ENCODE results near the gene BPIFA1.

BPIFA1 gene

DNA sequence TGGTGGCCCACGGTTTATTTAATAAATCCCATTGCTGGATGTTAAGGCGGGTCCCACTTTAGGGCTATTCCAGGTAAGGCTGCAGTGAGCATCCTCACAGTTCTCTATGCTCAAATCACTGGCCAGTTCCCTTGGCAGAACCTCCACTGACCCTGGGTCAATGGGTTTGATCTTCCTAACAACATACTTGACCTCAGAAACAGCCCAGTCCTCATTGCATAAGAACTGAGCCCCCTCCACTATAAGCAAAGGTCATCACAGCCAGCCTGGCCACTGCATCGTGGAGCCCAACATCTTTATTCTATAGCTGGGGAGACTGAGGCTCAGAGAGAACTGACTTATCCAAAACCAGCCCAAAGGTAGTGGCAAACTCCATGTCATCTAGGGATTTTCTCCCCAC lies 42.9 kb downstream of the BPIFA1 start:
- H3K9me3 ChIP-seq, result no peaks in the 10 kb centered on the region
- no peak overlapping the region for H3K4me3 ChIP-seq
- intact Hi-C loops (cut with DNase I; ENCODE audit: low total_unique reads), result no loop called here
- H3K27ac ChIP-seq, result no peak overlapping the region
- no peaks in the 10 kb centered on the region for H3K4me1 ChIP-seq
- DNase-seq, result peak in 1 of 2 donors; percentile 1
- TF ChIP-seq, protein P1, sequence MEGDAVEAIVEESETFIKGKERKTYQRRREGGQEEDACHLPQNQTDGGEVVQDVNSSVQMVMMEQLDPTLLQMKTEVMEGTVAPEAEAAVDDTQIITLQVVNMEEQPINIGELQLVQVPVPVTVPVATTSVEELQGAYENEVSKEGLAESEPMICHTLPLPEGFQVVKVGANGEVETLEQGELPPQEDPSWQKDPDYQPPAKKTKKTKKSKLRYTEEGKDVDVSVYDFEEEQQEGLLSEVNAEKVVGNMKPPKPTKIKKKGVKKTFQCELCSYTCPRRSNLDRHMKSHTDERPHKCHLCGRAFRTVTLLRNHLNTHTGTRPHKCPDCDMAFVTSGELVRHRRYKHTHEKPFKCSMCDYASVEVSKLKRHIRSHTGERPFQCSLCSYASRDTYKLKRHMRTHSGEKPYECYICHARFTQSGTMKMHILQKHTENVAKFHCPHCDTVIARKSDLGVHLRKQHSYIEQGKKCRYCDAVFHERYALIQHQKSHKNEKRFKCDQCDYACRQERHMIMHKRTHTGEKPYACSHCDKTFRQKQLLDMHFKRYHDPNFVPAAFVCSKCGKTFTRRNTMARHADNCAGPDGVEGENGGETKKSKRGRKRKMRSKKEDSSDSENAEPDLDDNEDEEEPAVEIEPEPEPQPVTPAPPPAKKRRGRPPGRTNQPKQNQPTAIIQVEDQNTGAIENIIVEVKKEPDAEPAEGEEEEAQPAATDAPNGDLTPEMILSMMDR (IDR thresholded peaks at IDR 0.05), result no peak
- H3K27me3 ChIP-seq, result peaks cover 0 to 57% of the 10 kb centered on the region in 2 donors
- no peaks in the 10 kb centered on the region for H3K36me3 ChIP-seq

GRCh38 chr20:33279261-33279910 lies 43.6 kb downstream of the BPIFA1 start:
- H3K4me3 ChIP-seq, result no peak overlapping the region
- H3K9me3 ChIP-seq, result no peaks in the 10 kb centered on the region
- peak in 1 of 2 donors; percentile 29 for DNase-seq
- intact Hi-C loops (cut with DNase I; ENCODE audit: low total_unique reads), result no loop called here
- H3K27me3 ChIP-seq, result peaks cover 0 to 59% of the 10 kb centered on the region in 2 donors
- no peaks in the 10 kb centered on the region for H3K4me1 ChIP-seq
- H3K36me3 ChIP-seq, result no peaks in the 10 kb centered on the region
- no peak overlapping the region for H3K27ac ChIP-seq
- TF ChIP-seq, protein P1 (IDR thresholded peaks at IDR 0.05), result no peak

DNA sequence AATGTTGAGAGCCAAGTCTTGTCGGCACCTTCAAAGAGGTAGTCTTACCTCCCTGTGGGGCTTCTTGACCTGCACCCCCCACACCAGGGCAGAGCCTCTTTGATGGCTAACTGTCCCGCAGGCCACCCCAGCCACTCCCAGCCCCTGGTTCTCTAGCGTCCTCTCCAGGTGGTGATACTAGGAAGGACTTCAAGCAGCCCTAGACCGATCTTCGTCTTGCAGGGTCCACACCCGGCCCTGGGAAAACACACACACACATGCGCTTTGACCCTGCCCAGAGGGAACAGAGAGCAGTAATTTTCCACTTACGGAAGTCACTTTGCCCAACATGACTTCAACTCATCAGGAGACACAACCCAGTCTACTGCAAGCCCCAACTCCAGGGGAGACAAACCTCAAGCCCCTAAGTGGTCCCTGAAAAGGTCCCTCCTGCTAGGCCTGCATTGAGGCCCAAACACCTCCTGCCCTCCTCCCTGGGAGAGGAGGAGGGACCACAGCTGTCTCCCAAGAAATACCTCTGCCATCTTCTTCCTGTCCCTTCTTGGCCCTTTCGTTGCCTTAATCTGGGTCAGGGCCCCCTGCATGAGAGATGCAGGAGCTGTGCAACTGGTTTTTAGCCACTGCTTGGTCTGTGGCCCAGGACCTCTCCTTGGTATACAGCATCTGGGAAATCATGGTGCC lies 44.3 kb downstream of the BPIFA1 start:
- H3K27me3 ChIP-seq, result peaks cover 0 to 64% of the 10 kb centered on the region in 2 donors
- DNase-seq, result peak in 1 of 2 donors; percentile 31
- no peak overlapping the region for H3K4me3 ChIP-seq
- no peaks in the 10 kb centered on the region for H3K36me3 ChIP-seq
- H3K4me1 ChIP-seq, result no peaks in the 10 kb centered on the region
- H3K9me3 ChIP-seq, result no peaks in the 10 kb centered on the region
- no peak overlapping the region for H3K27ac ChIP-seq
- intact Hi-C loops (cut with DNase I; ENCODE audit: low total_unique reads), result no loop called here
- TF ChIP-seq, protein P1 (IDR thresholded peaks at IDR 0.05), result no peak

GRCh38 chr20:33280775-33281174 lies 45.0 kb downstream of the BPIFA1 start:
- intact Hi-C loops (cut with DNase I; ENCODE audit: low total_unique reads), result no loop called here
- no peaks in the 10 kb centered on the region for H3K9me3 ChIP-seq
- no peaks in the 10 kb centered on the region for H3K4me1 ChIP-seq
- no peak overlapping the region for H3K4me3 ChIP-seq
- H3K36me3 ChIP-seq, result no peaks in the 10 kb centered on the region
- H3K27me3 ChIP-seq, result peaks cover 0 to 64% of the 10 kb centered on the region in 2 donors
- no peak for DNase-seq
- TF ChIP-seq, protein P1 (IDR thresholded peaks at IDR 0.05), result no peak
- no peak overlapping the region for H3K27ac ChIP-seq

- no peaks in the 10 kb centered on the region for H3K4me1 ChIP-seq
- TF ChIP-seq, protein P1 (IDR thresholded peaks at IDR 0.05), result no peak
- H3K27ac ChIP-seq, result no peak overlapping the region
- H3K9me3 ChIP-seq, result no peaks in the 10 kb centered on the region
- intact Hi-C loops (cut with DNase I; ENCODE audit: low total_unique reads), result no loop called here
- H3K36me3 ChIP-seq, result no peaks in the 10 kb centered on the region
- no peak for DNase-seq
- H3K4me3 ChIP-seq, result no peak overlapping the region
- H3K27me3 ChIP-seq, result peaks cover 0 to 65% of the 10 kb centered on the region in 2 donors
Measured at GRCh38 chr20:33281550-33282146, 45.9 kb downstream of the BPIFA1 start.
